GM19193 (cell line): Measurements from ENCODE around the gene MRPL43.

ENCODE experiments used
- POLR2A ChIP-seq: IDR thresholded peaks from 4 replicates; pipeline ENCODE4 v1.6.1; 2011; ENCODE audit not compliant: insufficient read depth, insufficient read length; ENCODE audit errors: extremely low read depth

Gene MRPL43

DNA sequence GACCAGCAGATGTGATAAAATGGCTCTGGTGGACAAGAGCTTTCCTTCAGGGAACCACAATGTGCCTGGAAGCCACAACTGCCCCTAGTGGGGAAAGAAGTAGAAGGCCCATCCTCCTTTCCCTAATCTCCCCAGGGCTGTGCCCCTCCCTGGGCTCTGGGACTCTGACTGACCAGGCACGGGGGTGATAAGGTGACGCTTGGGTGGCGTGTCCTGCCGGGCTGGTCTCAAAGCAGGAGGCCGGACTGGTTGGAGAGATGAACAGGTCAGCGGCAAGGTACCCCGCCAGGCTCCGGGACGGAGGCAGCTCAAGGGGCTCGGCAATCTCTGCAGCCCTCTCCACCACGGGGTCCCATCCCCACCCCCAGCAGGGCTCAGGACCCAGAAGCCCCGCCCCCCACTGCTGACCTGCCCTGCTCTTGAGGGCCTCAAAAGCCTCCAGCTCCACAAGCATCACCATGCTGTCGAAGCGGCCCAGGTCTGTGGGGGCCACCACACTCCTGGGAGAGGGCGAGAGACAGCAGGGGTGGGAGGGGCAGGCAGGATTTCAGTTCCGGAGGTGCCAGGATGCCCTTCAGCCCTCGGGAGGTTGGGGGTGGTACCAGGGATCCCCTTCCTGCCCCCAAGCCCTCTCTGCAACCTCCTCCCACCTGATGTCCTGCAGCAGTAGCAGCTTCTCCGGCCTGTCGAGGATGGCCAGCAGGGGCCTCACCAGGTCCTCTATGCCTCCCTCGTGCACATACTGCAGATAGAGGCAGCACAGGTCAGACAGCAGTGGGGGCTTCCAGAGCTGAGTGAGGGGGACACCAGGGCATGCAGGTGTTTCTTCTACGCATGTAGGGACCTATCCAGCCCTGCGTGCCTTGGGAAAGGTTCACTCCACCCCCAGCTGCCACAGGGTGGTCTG lies 24.5 kb upstream of the MRPL43 start:
- TF ChIP-seq POLR2A: no peak

DNA sequence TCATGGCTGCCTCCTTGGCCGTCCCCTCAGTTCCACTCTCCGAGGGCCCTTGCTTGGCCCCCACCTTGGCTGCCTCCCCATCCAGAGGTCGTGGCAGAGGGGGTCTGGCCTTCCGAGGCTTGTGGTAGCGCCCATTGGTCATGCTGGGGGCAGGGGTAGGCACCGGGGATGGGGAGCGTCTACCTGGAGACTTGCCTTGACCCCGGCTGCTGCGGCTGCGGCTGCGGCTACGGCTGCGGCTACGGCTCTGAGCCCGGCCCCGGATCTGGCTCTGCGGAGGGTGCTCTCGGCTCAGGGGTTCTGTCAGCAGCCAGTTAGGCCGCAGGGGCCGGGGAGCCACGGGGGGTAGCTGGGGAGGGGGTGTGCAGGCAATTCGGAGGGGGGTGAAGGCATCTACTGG lies 23.0 kb upstream of the MRPL43 start:
- no peak for TF ChIP-seq POLR2A

DNA sequence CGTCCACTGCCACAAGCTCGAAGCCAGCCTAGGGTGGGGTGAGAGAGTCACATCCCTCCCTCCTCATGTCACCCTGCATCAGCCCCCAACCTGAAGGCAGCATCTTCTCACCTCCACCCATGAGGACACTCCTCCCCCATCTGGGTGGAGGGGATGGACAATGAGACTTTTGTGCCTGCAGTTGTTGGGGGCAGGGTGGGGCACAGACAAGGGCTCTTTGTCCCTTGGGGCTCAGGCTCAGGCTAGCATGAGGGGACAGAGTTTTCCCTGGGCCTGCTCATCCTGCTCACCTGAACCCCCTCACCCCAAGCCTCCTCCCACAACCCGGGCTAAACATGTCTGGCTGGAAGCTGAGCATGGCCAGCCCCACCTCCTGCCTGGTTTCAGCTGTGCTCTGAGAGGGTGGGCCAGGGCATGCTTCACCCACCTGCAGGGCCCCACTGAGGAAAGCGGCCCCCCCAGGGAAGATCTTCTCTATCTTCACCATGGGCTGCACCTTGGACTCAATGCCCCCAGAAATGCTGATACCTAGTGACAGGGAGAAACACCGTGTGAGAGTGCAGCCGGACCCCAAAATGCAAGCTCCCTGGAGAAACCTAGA lies 21.6 kb upstream of the MRPL43 start:
- TF ChIP-seq POLR2A: no peak

DNA sequence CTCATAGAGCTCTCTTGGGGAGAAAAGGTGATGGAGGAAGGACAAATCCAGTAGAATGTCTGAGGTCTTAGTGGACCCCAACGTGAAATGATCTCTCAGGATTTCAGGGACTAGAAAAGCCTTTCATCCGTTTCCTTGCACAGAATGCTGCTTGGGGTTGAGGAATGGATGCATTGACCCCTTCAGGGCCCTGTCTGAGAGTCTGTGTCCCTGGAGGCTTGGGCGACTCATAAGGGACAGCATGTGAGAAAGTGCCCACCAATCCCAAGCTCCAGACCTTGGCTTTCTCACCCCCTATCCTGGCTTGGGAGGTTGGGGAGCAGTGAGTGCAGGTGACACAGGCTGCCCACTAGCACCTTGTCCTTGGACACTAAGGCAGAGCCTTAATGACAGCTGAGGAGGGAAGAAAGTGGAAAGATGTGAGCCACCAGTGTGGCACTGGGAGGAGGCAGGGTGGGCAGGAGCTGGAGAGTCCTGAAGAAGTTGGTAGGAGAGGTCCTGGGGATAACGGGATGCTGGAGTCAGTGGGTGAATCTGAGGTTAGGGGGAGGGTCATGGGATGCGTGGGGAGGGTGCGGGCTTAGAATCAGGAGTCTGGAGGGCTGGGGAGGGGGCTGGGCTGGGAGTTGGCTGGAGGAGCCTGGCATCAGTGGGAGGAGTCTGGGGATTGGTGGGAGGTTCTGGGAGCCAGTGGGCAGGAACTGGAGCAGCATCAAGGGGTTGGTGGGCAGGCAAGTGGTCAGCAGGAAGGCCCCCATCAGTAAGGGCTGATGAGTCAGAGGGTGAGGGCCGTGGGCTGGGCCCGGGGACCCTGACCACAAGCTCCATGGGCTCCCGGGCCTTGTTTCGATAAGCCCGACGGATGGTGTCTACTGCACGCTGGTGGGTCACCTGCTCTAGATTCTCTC lies 20.9 kb upstream of the MRPL43 start:
- no peak for TF ChIP-seq POLR2A

GRCh38 chr10:101007099-101007711 lies 19.9 kb upstream of the MRPL43 start:
- TF ChIP-seq POLR2A: no peak

DNA sequence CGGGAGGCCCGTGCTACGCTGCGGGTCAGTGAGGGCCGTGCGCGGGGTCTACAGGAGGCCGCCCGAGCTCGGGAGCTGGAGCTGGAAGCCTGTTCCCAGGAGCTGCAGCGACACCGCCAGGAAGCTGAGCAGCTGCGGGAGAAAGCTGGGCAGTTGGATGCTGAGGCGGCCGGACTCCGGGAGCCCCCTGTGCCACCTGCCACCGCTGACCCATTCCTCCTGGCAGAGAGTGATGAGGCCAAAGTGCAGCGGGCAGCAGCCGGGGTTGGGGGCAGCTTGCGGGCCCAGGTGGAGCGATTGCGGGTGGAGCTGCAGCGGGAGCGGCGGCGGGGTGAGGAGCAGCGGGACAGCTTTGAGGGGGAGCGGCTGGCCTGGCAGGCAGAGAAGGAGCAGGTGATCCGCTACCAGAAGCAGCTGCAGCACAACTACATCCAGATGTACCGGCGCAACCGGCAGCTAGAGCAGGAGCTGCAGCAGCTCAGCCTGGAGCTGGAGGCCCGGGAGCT lies 19.3 kb upstream of the MRPL43 start:
- no peak for TF ChIP-seq POLR2A

GRCh38 chr10:101005869-101006567 lies 18.7 kb upstream of the MRPL43 start:
- no peak for TF ChIP-seq POLR2A

- no peak for TF ChIP-seq POLR2A
Measured at GRCh38 chr10:101005361-101005760, 18.1 kb upstream of the MRPL43 start.

- no peak for TF ChIP-seq POLR2A
Measured at GRCh38 chr10:101003639-101004206, 16.4 kb upstream of the MRPL43 start.

GRCh38 chr10:101002456-101002855 lies 15.2 kb upstream of the MRPL43 start:
- no peak for TF ChIP-seq POLR2A

GRCh38 chr10:101001659-101002035 lies 14.3 kb upstream of the MRPL43 start:
- TF ChIP-seq POLR2A: no peak

GRCh38 chr10:101000915-101001658 lies 13.8 kb upstream of the MRPL43 start:
- no peak for TF ChIP-seq POLR2A

- no peak for TF ChIP-seq POLR2A
Measured at GRCh38 chr10:101000127-101000914, 13.0 kb upstream of the MRPL43 start.

- TF ChIP-seq POLR2A: no peak
Measured at GRCh38 chr10:100999742-101000126, 12.4 kb upstream of the MRPL43 start, which contains the start of gene LZTS2. TSS of gene LZTS2 (plus strand) at chr10:100999808. CDS start at chr10:101002539, 2,731 bp downstream.
